Measurements from ENCODE around the gene HSD17B10.

GRCh38 chrX:53430231-53430630 is 3.9 kb downstream of the HSD17B10 start:
- TF ChIP-seq POLR2A (IDR thresholded peaks at IDR 0.05) (no peak), POLR2AphosphoS5 (IDR thresholded peaks at IDR 0.05) (no peak)

All from stomach (tissue), 4 donors.